Liver (tissue), 9 donors: ENCODE data around the gene EP400. TPM values are rescaled to one million over a fixed set of nuclear protein-coding genes. Genes with fewer than 3 reads are reported as not detected.

Source experiments
- DNase-seq: peaks from one replicate; pipeline ENCODE4 v3.0.0-alpha.2; 2017; ENCODE audit warnings: low spot score
- H3K27ac ChIP-seq, 2 donors: one replicate each; pipeline ENCODE4 v1.7.0; 2013; ENCODE audit warnings: inconsistent platforms in 2 of 2, low read length in 2 of 2, control low read depth in 1 of 2, low read depth in 1 of 2, mild to moderate bottlenecking in 1 of 2
- H3K27me3 ChIP-seq, 4 donors: one replicate each; pipeline versions ENCODE4 v1.6.1 to v1.7.0; 2013; ENCODE audit warnings: low read length in 3 of 4, inconsistent platforms in 1 of 4, mild to moderate bottlenecking in 1 of 4, moderate library complexity in 1 of 4; ENCODE audit not compliant: control insufficient read depth in 4 of 4, insufficient read depth in 4 of 4
- H3K36me3 ChIP-seq, 4 donors: one replicate each; pipeline versions ENCODE4 v1.6.1 to v1.7.0; 2013; ENCODE audit warnings: low read length in 3 of 4, mild to moderate bottlenecking in 3 of 4, low read depth in 1 of 4, moderate library complexity in 1 of 4; ENCODE audit not compliant: control insufficient read depth in 4 of 4, insufficient read depth in 3 of 4
- H3K4me1 ChIP-seq, 4 donors: one replicate each; pipeline versions ENCODE4 v1.6.1 to v1.7.0; 2013; ENCODE audit warnings: low read length in 3 of 4, mild to moderate bottlenecking in 3 of 4, moderate library complexity in 1 of 4; ENCODE audit not compliant: control insufficient read depth in 4 of 4, insufficient read depth in 4 of 4
- H3K4me3 ChIP-seq, 3 donors: one replicate each; pipeline versions ENCODE4 v1.6.1 to v1.7.0; 2013; ENCODE audit warnings: low read length in 3 of 3, control low read depth in 1 of 3, low read depth in 1 of 3, mild to moderate bottlenecking in 1 of 3
- H3K9ac ChIP-seq, 2 donors: one replicate each; pipeline ENCODE4 v1.7.0; 2013; ENCODE audit warnings: low read length in 2 of 2, mild to moderate bottlenecking in 2 of 2, moderate library complexity in 2 of 2, control low read depth in 1 of 2, low read depth in 1 of 2
- H3K9me3 ChIP-seq, 4 donors: one replicate each; pipeline versions ENCODE4 v1.6.1 to v1.7.0; 2013; ENCODE audit warnings: low read length in 3 of 4; ENCODE audit not compliant: control insufficient read depth in 4 of 4
- FOXA2 ChIP-seq: IDR thresholded peaks from 2 replicates; pipeline ENCODE4 v1.6.1; 2016; ENCODE audit warnings: antibody characterized with exemption
- GABPA ChIP-seq, 2 donors: IDR thresholded peaks in 1 of 2; conservative IDR thresholded peaks in 1 of 2; 2 replicates each; pipeline ENCODE4 v1.6.1; 2016; ENCODE audit warnings: antibody characterized with exemption in 2 of 2, mild to moderate bottlenecking in 1 of 2, moderate library complexity in 1 of 2
- HNF4A ChIP-seq, 2 donors: conservative IDR thresholded peaks; 2 replicates each; pipeline ENCODE4 v1.6.1; 2016; ENCODE audit warnings: antibody characterized with exemption in 2 of 2, mild to moderate bottlenecking in 2 of 2
- HNF4G ChIP-seq: IDR thresholded peaks from 2 replicates; pipeline ENCODE4 v1.6.1; 2016; ENCODE audit warnings: antibody characterized with exemption
- JUND ChIP-seq, 2 donors: IDR thresholded peaks; 2 replicates each; pipeline ENCODE4 v1.6.1; 2016; ENCODE audit warnings: antibody characterized with exemption in 2 of 2
- RAD21 ChIP-seq, 2 donors: IDR thresholded peaks; 2 replicates each; pipeline ENCODE4 v1.6.1; 2016; ENCODE audit warnings: antibody characterized with exemption in 2 of 2, mild to moderate bottlenecking in 2 of 2
- RXRA ChIP-seq, 2 donors: IDR thresholded peaks; 2 replicates each; pipeline ENCODE4 v1.6.1; 2017 to 2018; ENCODE audit warnings: antibody characterized with exemption in 2 of 2, mild to moderate bottlenecking in 1 of 2
- SP1 ChIP-seq: IDR thresholded peaks from 2 replicates; pipeline ENCODE4 v1.6.1; 2018; ENCODE audit warnings: antibody characterized with exemption, mild to moderate bottlenecking
- TAF1 ChIP-seq: conservative IDR thresholded peaks from 2 replicates; pipeline ENCODE4 v1.6.1; 2016; ENCODE audit warnings: antibody characterized with exemption, mild to moderate bottlenecking
- YY1 ChIP-seq: IDR thresholded peaks from 2 replicates; pipeline ENCODE4 v1.6.1; 2016; ENCODE audit warnings: antibody characterized with exemption, mild to moderate bottlenecking
- WGBS: extraction: QIAGEN DNeasy Blood & Tissue Kit; methylation state at CpG from one replicate; pipeline ENCODE4 v1.1.7; 2013; 5-methylcytosine and 5-hydroxymethylcytosine counted together
- polyA plus RNA-seq, 2 donors: library from polyadenylated mRNA; stranded (reverse) in 1 of 2; unstranded in 1 of 2; fragments of 200-250 nt in 1 of 2; fragments of >200 nt in 1 of 2; fragmentation: Nextera tagmentation in 1 of 2; extraction: Ambion mirVana in 1 of 2; gene quantifications; one replicate each; pipeline versions ENCODE4 v1.2.1 to v1.2.3, GENCODE V29; 2013 to 2015
- total RNA-seq, 2 donors: library from RNA; depleted of rRNA; stranded (reverse); fragments of >200 nt; gene quantifications; one replicate each; pipeline ENCODE4 v1.2.3, GENCODE V29; 2014
- TF ChIP-seq, protein P1 (sequence below): IDR thresholded peaks from 2 replicates; pipeline ENCODE4 v1.6.1; 2016; ENCODE audit warnings: antibody characterized with exemption
- TF ChIP-seq, protein P2 (sequence below): fragments of 150-350 bp; IDR thresholded peaks from 2 replicates; pipeline ENCODE4 v1.5.1; 2017; ENCODE audit warnings: improper control_type of control experiment, low read depth, low read length; ENCODE audit not compliant: missing input control
- TF ChIP-seq, protein P3 (sequence below): IDR thresholded peaks from 2 replicates; pipeline ENCODE4 v1.6.1; 2016; ENCODE audit warnings: antibody characterized with exemption
- TF ChIP-seq, protein P4 (sequence below): IDR thresholded peaks from 2 replicates; pipeline ENCODE4 v1.6.1; 2016; ENCODE audit warnings: antibody characterized with exemption, mild to moderate bottlenecking
- donor health status: healthy.
- donor health status: healthy.
- donor health status: healthy.
- donor health status: healthy.
- donor health status: healthy.

Gene EP400
- total and polyA plus RNA-seq, 4 donors: 4.7 to 12.4 (median 7.1) TPM

DNA sequence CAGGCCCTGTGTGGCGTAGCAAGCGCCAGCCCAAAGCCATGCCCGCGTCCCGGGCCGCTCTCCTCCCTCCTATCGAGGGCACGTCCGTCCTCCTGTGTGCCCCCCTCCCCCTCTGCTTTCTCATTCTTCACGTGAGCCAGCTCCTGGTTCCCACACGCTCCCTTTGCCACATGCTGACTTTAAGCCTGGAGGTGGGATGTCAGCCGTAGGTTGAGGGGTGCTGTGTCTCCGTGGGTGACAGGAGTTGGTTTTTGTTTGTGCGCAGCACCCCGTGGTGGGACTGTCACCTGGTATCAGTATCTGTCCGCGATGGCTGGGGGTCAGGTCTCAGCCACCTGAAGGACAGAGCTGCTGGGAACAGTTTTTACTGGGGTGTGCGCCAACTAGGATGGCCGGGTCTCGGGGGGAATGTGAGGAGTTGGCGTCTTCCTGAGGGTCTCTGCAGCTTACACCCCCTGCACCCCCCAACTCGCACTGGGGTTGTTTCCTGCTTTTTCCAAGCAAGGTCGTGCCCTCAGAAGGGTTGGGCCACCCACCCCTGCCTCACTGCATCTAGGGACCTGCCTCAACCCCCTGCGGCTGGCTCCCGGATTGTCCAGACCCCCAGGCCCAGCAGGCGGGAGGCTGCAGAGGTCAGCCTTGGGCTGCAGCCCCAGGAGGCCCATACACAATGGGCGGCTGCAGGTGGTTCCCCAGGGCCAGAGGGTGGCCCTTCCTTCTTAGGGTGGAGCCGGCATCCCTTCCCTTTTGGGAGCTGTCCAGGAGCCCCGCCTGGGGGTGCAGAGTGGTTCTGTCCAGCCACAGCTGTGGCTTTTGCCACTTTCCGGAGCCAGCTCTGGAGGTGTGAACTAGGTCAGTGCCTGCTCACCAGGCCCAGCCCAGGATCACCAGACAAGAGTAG lies 48.1 kb upstream of the EP400 start:
- peak; percentile 32 for DNase-seq
- TF ChIP-seq HNF4A (conservative IDR thresholded peaks at IDR 0.05) (no peak), HNF4G (no peak), GABPA (IDR thresholded peaks at IDR 0.05 in 1 of 2, conservative IDR thresholded peaks at IDR 0.05 in 1 of 2) (no peak), FOXA2 (no peak), SP1 (no peak), TAF1 (no peak), RAD21 (IDR thresholded peaks at IDR 0.05) (no peak), JUND (IDR thresholded peaks at IDR 0.05) (no peak), YY1 (no peak), RXRA (IDR thresholded peaks at IDR 0.05) (no peak)
- TF ChIP-seq, protein P1, sequence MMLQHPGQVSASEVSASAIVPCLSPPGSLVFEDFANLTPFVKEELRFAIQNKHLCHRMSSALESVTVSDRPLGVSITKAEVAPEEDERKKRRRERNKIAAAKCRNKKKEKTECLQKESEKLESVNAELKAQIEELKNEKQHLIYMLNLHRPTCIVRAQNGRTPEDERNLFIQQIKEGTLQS: no peak
- TF ChIP-seq, protein P2, sequence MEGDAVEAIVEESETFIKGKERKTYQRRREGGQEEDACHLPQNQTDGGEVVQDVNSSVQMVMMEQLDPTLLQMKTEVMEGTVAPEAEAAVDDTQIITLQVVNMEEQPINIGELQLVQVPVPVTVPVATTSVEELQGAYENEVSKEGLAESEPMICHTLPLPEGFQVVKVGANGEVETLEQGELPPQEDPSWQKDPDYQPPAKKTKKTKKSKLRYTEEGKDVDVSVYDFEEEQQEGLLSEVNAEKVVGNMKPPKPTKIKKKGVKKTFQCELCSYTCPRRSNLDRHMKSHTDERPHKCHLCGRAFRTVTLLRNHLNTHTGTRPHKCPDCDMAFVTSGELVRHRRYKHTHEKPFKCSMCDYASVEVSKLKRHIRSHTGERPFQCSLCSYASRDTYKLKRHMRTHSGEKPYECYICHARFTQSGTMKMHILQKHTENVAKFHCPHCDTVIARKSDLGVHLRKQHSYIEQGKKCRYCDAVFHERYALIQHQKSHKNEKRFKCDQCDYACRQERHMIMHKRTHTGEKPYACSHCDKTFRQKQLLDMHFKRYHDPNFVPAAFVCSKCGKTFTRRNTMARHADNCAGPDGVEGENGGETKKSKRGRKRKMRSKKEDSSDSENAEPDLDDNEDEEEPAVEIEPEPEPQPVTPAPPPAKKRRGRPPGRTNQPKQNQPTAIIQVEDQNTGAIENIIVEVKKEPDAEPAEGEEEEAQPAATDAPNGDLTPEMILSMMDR: no peak
- TF ChIP-seq, protein P3, sequence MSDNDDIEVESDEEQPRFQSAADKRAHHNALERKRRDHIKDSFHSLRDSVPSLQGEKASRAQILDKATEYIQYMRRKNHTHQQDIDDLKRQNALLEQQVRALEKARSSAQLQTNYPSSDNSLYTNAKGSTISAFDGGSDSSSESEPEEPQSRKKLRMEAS: no peak
- TF ChIP-seq, protein P4, sequence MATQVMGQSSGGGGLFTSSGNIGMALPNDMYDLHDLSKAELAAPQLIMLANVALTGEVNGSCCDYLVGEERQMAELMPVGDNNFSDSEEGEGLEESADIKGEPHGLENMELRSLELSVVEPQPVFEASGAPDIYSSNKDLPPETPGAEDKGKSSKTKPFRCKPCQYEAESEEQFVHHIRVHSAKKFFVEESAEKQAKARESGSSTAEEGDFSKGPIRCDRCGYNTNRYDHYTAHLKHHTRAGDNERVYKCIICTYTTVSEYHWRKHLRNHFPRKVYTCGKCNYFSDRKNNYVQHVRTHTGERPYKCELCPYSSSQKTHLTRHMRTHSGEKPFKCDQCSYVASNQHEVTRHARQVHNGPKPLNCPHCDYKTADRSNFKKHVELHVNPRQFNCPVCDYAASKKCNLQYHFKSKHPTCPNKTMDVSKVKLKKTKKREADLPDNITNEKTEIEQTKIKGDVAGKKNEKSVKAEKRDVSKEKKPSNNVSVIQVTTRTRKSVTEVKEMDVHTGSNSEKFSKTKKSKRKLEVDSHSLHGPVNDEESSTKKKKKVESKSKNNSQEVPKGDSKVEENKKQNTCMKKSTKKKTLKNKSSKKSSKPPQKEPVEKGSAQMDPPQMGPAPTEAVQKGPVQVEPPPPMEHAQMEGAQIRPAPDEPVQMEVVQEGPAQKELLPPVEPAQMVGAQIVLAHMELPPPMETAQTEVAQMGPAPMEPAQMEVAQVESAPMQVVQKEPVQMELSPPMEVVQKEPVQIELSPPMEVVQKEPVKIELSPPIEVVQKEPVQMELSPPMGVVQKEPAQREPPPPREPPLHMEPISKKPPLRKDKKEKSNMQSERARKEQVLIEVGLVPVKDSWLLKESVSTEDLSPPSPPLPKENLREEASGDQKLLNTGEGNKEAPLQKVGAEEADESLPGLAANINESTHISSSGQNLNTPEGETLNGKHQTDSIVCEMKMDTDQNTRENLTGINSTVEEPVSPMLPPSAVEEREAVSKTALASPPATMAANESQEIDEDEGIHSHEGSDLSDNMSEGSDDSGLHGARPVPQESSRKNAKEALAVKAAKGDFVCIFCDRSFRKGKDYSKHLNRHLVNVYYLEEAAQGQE: no peak
- Histone ChIP-seq H3K9me3 (no peaks in the 10 kb centered on the region), H3K27me3 (no peaks in the 10 kb centered on the region), H3K27ac (no peak overlapping the region), H3K9ac (no peak overlapping the region), H3K36me3 (peaks cover 0 to 7% (median 4%) of the 10 kb centered on the region in 4 donors), H3K4me1 (peaks cover 5 to 22% (median 8%) of the 10 kb centered on the region in 4 donors), H3K4me3 (no peak overlapping the region)
- WGBS: 87% methylated on average over 30 of the region's 30 CpGs
